IMR-90 (cell line): Measurements from ENCODE around the gene ETHE1.

Experiments used
- CEBPB ChIP-seq: IDR thresholded peaks from 2 replicates; pipeline ENCODE4 v1.6.1; 2012; ENCODE audit warnings: low read depth, low read length, improper control_type of control experiment
- CHD1 ChIP-seq: IDR thresholded peaks from 2 replicates; pipeline ENCODE4 v1.6.1; 2012; ENCODE audit warnings: low read depth, low read length, improper control_type of control experiment
- MAFK ChIP-seq: IDR thresholded peaks from 2 replicates; pipeline ENCODE4 v1.6.1; 2012; ENCODE audit warnings: low read depth, low read length, improper control_type of control experiment
- MAZ ChIP-seq: IDR thresholded peaks from 2 replicates; pipeline ENCODE4 v1.6.1; 2012; ENCODE audit warnings: low read depth, mild to moderate bottlenecking, low read length, improper control_type of control experiment, moderate library complexity, borderline replicate concordance
- POLR2A ChIP-seq: IDR thresholded peaks from 2 replicates; pipeline ENCODE4 v1.6.1; 2012; ENCODE audit warnings: mild to moderate bottlenecking, low read depth, low read length
- RAD21 ChIP-seq: IDR thresholded peaks from 2 replicates; pipeline ENCODE4 v1.6.1; 2012; ENCODE audit warnings: low read length, improper control_type of control experiment
- RFX5 ChIP-seq: IDR thresholded peaks from 2 replicates; pipeline ENCODE4 v1.8.0; 2012; ENCODE audit warnings: low read depth, mild to moderate bottlenecking, low read length, moderate library complexity
- SMC3 ChIP-seq: fragments of 150-350 bp; IDR thresholded peaks from 2 replicates; pipeline ENCODE4 v1.6.1; 2016; ENCODE audit warnings: low read depth, mild to moderate bottlenecking, antibody characterized with exemption, low read length, moderate library complexity
- TF ChIP-seq, protein P1 (sequence below): conservative IDR thresholded peaks from 2 replicates; pipeline ENCODE4 v1.5.1; 2012; ENCODE audit warnings: mild to moderate bottlenecking, low read depth, low read length, improper control_type of control experiment
- TF ChIP-seq, protein P2 (sequence below): fragments of 150-350 bp; IDR thresholded peaks from 2 replicates; pipeline ENCODE4 v1.6.1; 2017; ENCODE audit warnings: mild to moderate bottlenecking, antibody characterized with exemption, low read length, low read depth

DNA sequence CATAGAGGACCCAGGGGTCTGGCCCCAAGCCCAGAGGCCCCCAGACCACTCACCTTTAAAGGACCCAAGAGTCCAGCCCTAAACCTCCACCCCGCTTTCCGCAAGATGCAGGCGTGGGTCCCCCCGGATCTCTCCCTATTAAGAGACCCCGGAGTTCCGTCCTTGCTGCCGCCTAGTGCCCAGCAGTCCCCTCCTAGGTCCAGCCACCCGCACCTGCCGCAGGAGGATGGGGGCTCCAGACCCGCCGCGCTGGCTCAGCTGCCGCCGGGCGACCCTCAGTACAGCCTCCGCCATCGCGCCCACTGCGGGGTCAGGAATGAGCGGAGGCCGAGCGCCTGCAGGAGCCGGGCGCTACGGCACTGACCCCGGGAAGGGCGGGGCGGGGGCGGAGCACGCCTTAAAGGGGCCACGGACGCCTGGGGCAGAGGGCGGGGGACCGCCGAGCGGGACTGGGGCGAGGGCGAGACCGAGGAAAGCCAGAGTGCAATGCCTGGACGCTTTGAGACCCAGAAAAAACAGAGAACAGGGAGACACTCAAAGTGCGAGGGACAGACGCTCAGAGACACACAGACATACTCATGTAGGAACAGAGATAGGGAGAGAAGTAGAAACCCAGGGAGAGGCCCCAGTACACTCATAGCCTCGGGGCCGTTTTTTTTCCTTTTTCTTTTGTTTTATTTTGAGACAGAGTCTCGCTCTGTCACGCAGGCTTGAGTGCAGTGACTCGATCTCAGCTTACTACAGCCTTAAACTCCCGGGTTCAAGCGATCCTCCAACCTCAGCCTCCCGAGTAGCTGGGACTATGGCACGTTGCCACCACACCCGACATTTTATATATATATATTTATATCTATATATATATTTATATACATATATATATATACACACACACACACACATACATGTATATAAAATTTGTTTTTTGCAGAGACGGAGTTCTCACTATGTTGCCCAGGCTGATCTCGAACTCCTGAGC is at the start of gene ETHE1:
- TF ChIP-seq CEBPB (no peak), RFX5 (no peak), MAFK (no peak), POLR2A (peak; percentile 60), CHD1 (no peak), SMC3 (no peak), RAD21 (no peak), MAZ (peak; percentile 70)
- TF ChIP-seq, protein P1, sequence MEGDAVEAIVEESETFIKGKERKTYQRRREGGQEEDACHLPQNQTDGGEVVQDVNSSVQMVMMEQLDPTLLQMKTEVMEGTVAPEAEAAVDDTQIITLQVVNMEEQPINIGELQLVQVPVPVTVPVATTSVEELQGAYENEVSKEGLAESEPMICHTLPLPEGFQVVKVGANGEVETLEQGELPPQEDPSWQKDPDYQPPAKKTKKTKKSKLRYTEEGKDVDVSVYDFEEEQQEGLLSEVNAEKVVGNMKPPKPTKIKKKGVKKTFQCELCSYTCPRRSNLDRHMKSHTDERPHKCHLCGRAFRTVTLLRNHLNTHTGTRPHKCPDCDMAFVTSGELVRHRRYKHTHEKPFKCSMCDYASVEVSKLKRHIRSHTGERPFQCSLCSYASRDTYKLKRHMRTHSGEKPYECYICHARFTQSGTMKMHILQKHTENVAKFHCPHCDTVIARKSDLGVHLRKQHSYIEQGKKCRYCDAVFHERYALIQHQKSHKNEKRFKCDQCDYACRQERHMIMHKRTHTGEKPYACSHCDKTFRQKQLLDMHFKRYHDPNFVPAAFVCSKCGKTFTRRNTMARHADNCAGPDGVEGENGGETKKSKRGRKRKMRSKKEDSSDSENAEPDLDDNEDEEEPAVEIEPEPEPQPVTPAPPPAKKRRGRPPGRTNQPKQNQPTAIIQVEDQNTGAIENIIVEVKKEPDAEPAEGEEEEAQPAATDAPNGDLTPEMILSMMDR = no peak
- TF ChIP-seq, protein P2, sequence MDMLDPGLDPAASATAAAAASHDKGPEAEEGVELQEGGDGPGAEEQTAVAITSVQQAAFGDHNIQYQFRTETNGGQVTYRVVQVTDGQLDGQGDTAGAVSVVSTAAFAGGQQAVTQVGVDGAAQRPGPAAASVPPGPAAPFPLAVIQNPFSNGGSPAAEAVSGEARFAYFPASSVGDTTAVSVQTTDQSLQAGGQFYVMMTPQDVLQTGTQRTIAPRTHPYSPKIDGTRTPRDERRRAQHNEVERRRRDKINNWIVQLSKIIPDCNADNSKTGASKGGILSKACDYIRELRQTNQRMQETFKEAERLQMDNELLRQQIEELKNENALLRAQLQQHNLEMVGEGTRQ = no peak
